K562 (cell line): Measurements from ENCODE around the gene NEB. TPM values are rescaled to one million over a fixed set of nuclear protein-coding genes. Genes with fewer than 3 reads are reported as not detected.

Experiments
- CHD7 ChIP-seq: fragments of 200-600 bp; sonication (generic); IDR thresholded peaks from one replicate; pipeline ENCODE4 v1.6.1; 2012; ENCODE audit warnings: mild to moderate bottlenecking, low read depth, low read length, inconsistent platforms
- E2F5 ChIP-seq: sonication (generic); formaldehyde crosslinking; IDR thresholded peaks from 2 replicates; pipeline ENCODE4 v1.8.0; 2022; ENCODE audit warnings: mild to moderate bottlenecking, missing genetic modification reagents
- EHMT2 ChIP-seq: fragments of 450-650 bp; IDR thresholded peaks from 2 replicates; pipeline ENCODE4 v1.6.1; 2018; ENCODE audit warnings: antibody characterized with exemption
- HDAC8 ChIP-seq: fragments of 450-650 bp; IDR thresholded peaks from 2 replicates; pipeline ENCODE4 v1.6.1; 2016; ENCODE audit warnings: mild to moderate bottlenecking, missing genetic modification characterization, moderate library complexity, missing compliant biosample characterization
- MYC ChIP-seq, 2 experiments: fragments of 250-450 bp in 1 of 2; sonication (Bioruptor Pico) in 1 of 2; IDR thresholded peaks; 2 replicates each; pipeline versions ENCODE4 v1.5.1 to v1.6.1; 2012 to 2021; ENCODE audit warnings: low read depth in 2 of 2, borderline replicate concordance in 1 of 2, improper control_type of control experiment in 1 of 2, low read length in 1 of 2, mild to moderate bottlenecking in 1 of 2, moderate library complexity in 1 of 2
- NFIC ChIP-seq: fragments of 450-650 bp; IDR thresholded peaks from 2 replicates; pipeline ENCODE4 v1.6.1; 2017; ENCODE audit warnings: mild to moderate bottlenecking, inconsistent platforms
- POLR2G ChIP-seq: fragments of 200-400 bp; formaldehyde crosslinking; IDR thresholded peaks from 2 replicates; pipeline ENCODE4 v1.6.1; 2017; ENCODE audit warnings: low read depth, mild to moderate bottlenecking, antibody characterized with exemption, low read length, moderate library complexity
- TEAD1 ChIP-seq, 2 experiments: fragments of 450-650 bp in 1 of 2; sonication (generic) in 1 of 2; formaldehyde crosslinking; IDR thresholded peaks; 2 replicates each; pipeline versions ENCODE4 v1.4.0 to v1.8.0; 2020 to 2022; ENCODE audit warnings: mild to moderate bottlenecking in 2 of 2, missing genetic modification reagents in 1 of 2
- ZFX ChIP-seq: sonication (generic); formaldehyde crosslinking; IDR thresholded peaks from 2 replicates; pipeline ENCODE4 v1.8.0; 2022; ENCODE audit warnings: mild to moderate bottlenecking, missing genetic modification reagents, moderate library complexity
- ZNF316 ChIP-seq: fragments of 450-650 bp; IDR thresholded peaks from 2 replicates; pipeline ENCODE4 v1.6.1; 2016
- ZNF592 ChIP-seq: fragments of 450-650 bp; IDR thresholded peaks from 2 replicates; pipeline ENCODE4 v1.6.1; 2017; ENCODE audit warnings: antibody characterized with exemption, mild to moderate bottlenecking
- polyA plus RNA-seq, 8 experiments: library from polyadenylated mRNA; depleted of rRNA in 4 of 8; stranded (reverse) in 5 of 8; unstranded in 3 of 8; fragments of >200 nt; fragmentation: Nextera tagmentation in 2 of 8; fragmentation: Illumina TruSeq in 1 of 8; extraction: Ambion mirVana in 2 of 8; extraction: Trizol in 1 of 8; gene quantifications; 2 replicates each; pipeline versions ENCODE4 v1.2.1 to v1.2.3, GENCODE V29; 2011 to 2014; ENCODE audit warnings: inconsistent platforms in 1 of 8, missing spikeins in 1 of 8
- total RNA-seq, 7 experiments: library from RNA; depleted of rRNA in 6 of 7; stranded (reverse); fragments of >200 nt in 6 of 7; fragmentation: Illumina TruSeq in 2 of 7; extraction: Trizol in 2 of 7; gene quantifications; 2 replicates each; pipeline versions ENCODE4 v1.2.1 to v1.2.3, GENCODE V29; 2011 to 2021; ENCODE audit warnings: low replicate concordance in 1 of 7

NEB gene
- total and polyA plus RNA-seq, 9 of the 15 experiments (the other 6 are each of a cell fraction or from before 2014, with no cell fraction given), result 1.7 to 3.8 (median 2.9) TPM

GRCh38 chr2:151760139-151760650 is 25.9 kb upstream of the NEB start (continued):
- TF ChIP-seq CHD7, result no peak
- peak; percentile 84 for TF ChIP-seq ZFX (CRISPR knock-in tag)
- peak in 1 of 2 experiments; percentile 79; a peak in 2 of 4 replicates for TF ChIP-seq TEAD1 (CRISPR knock-in tag; IDR thresholded peaks at IDR 0.05)
- TF ChIP-seq MYC (IDR thresholded peaks at IDR 0.05; ENCODE audit: low read depth, low read length), result peak; percentile 88
- no peak for TF ChIP-seq MYC (CRISPR knock-in tag; IDR thresholded peaks at IDR 0.05; ENCODE audit: borderline replicate concordance, low read depth)
- TF ChIP-seq EHMT2, result peak; percentile 81
- TF ChIP-seq ZNF316, result no peak
- no peak for TF ChIP-seq POLR2G
- TF ChIP-seq NFIC, result peak; percentile 43; the same call in 1 of the 2 replicates
- no peak for TF ChIP-seq E2F5 (CRISPR knock-in tag)
- peak; percentile 73; the same call in 1 of the 2 replicates for TF ChIP-seq HDAC8 (tag)
- TF ChIP-seq ZNF592, result peak; percentile 99
